Vagina (tissue), 2 donors: ENCODE results near the gene PDIA5. TPM values are rescaled to one million over a fixed set of nuclear protein-coding genes. Genes with fewer than 3 reads are reported as not detected.

Source experiments
- DNase-seq, 2 donors: peaks; one replicate each; pipeline ENCODE4 v3.0.0-alpha.2; 2017; ENCODE audit errors: extremely low spot score in 2 of 2
- H3K27ac ChIP-seq: fragments of 200-600 bp; sonication (generic); one replicate; pipeline ENCODE4 v1.5.1; 2019
- H3K27me3 ChIP-seq: fragments of 200-600 bp; sonication (generic); one replicate; pipeline ENCODE4 v1.5.1; 2019
- H3K36me3 ChIP-seq, 2 donors: fragments of 200-600 bp; sonication (generic); one replicate each; pipeline ENCODE4 v1.5.1; 2017 to 2019
- H3K4me1 ChIP-seq: fragments of 200-600 bp; sonication (generic); one replicate; pipeline ENCODE4 v1.5.1; 2019
- H3K4me3 ChIP-seq, 2 donors: fragments of 200-600 bp; sonication (generic); 1 replicate in 1 of 2; 2 replicates in 1 of 2; pipeline ENCODE4 v1.5.1; 2016 to 2019
- H3K9me3 ChIP-seq: fragments of 200-600 bp; sonication (generic); one replicate; pipeline ENCODE4 v1.5.1; 2019
- CTCF ChIP-seq, 3 experiments: fragments of 450-650 bp in 2 of 3; fragments of 200-600 bp in 1 of 3; sonication (generic) in 1 of 3; IDR thresholded peaks; one replicate each; pipeline ENCODE4 v1.5.1; 2017 to 2019; ENCODE audit warnings: antibody characterized with exemption in 3 of 3, mild to moderate bottlenecking in 2 of 3, moderate library complexity in 2 of 3
- POLR2A ChIP-seq, 2 donors: fragments of 450-650 bp; IDR thresholded peaks; one replicate each; pipeline ENCODE4 v1.6.1; 2017; ENCODE audit warnings: antibody characterized with exemption in 2 of 2, mild to moderate bottlenecking in 2 of 2, moderate library complexity in 2 of 2
- POLR2AphosphoS5 ChIP-seq, 2 donors: sonication (generic); formaldehyde crosslinking; IDR thresholded peaks; one replicate each; pipeline ENCODE4 v1.9.0; 2017; ENCODE audit warnings: antibody characterized with exemption in 2 of 2, mild to moderate bottlenecking in 2 of 2, low read depth in 1 of 2; ENCODE audit not compliant: insufficient read depth in 1 of 2
- intact Hi-C: fragments of 100-400 bp; cut with DNase I; formaldehyde crosslinking; loops from one replicate; pipeline ENCODE4 v1.15.1; 2023
- total RNA-seq: library from RNA; depleted of rRNA; stranded (reverse); fragments of >200 nt; gene quantifications from one replicate; pipeline ENCODE4 v1.2.3, GENCODE V29; 2016

Gene PDIA5
- total RNA-seq, 1 donor from 2014 or later, result 18.9 TPM

GRCh38 chr3:123102826-123103225 is 36.0 kb downstream of the PDIA5 start:
- H3K36me3 ChIP-seq, result peaks cover 0 to 21% of the 10 kb centered on the region in 2 donors
- H3K9me3 ChIP-seq, result no peaks in the 10 kb centered on the region
- no peak for DNase-seq
- H3K27ac ChIP-seq, result no peak overlapping the region
- TF ChIP-seq CTCF (IDR thresholded peaks at IDR 0.05), result no peak
- no peaks in the 10 kb centered on the region for H3K27me3 ChIP-seq
- intact Hi-C loops, result no loop called here
- no peaks in the 10 kb centered on the region for H3K4me1 ChIP-seq
- no peak overlapping the region for H3K4me3 ChIP-seq

GRCh38 chr3:123104550-123104949 is 37.7 kb downstream of the PDIA5 start:
- no peak overlapping the region for H3K4me3 ChIP-seq
- H3K4me1 ChIP-seq, result no peaks in the 10 kb centered on the region
- H3K27me3 ChIP-seq, result no peaks in the 10 kb centered on the region
- DNase-seq, result no peak
- H3K27ac ChIP-seq, result no peak overlapping the region
- TF ChIP-seq CTCF (IDR thresholded peaks at IDR 0.05) (no peak), POLR2A (IDR thresholded peaks at IDR 0.05) (no peak), POLR2AphosphoS5 (IDR thresholded peaks at IDR 0.05; ENCODE audit: insufficient read depth in 1 of 2, low read depth in 1 of 2) (no peak)
- H3K9me3 ChIP-seq, result no peaks in the 10 kb centered on the region
- intact Hi-C loops, result no loop called here
- peaks cover 0 to 24% of the 10 kb centered on the region in 2 donors for H3K36me3 ChIP-seq

- Histone ChIP-seq H3K27me3 (no peaks in the 10 kb centered on the region), H3K4me1 (no peaks in the 10 kb centered on the region), H3K4me3 (no peak overlapping the region), H3K27ac (no peak overlapping the region), H3K36me3 (peaks cover 0 to 26% of the 10 kb centered on the region in 2 donors), H3K9me3 (no peaks in the 10 kb centered on the region)
- DNase-seq, result no peak
- TF ChIP-seq CTCF (IDR thresholded peaks at IDR 0.05) (no peak), POLR2A (IDR thresholded peaks at IDR 0.05) (no peak), POLR2AphosphoS5 (IDR thresholded peaks at IDR 0.05; ENCODE audit: insufficient read depth in 1 of 2, low read depth in 1 of 2) (no peak)
- intact Hi-C loops, result no loop called here
Observed at GRCh38 chr3:123105201-123106189, 38.7 kb downstream of the PDIA5 start.

GRCh38 chr3:123110282-123110975 is 43.6 kb downstream of the PDIA5 start:
- Histone ChIP-seq H3K9me3 (no peaks in the 10 kb centered on the region), H3K27ac (no peak overlapping the region), H3K36me3 (peaks cover 0 to 26% of the 10 kb centered on the region in 2 donors), H3K4me3 (no peak overlapping the region), H3K27me3 (no peaks in the 10 kb centered on the region), H3K4me1 (no peaks in the 10 kb centered on the region)
- TF ChIP-seq POLR2A (IDR thresholded peaks at IDR 0.05) (no peak), CTCF (IDR thresholded peaks at IDR 0.05) (no peak), POLR2AphosphoS5 (IDR thresholded peaks at IDR 0.05; ENCODE audit: insufficient read depth in 1 of 2, low read depth in 1 of 2) (no peak)
- intact Hi-C loops, result no loop called here
- DNase-seq, result no peak
